GM21390 (cell line): ENCODE data around the gene SERPINI1.
"Not testable (repeated sequence)": the region's sequence is repeated elsewhere in the genome, so short reads cannot be mapped to it uniquely, and the experiment has no call there.

Experiments used
- ATAC-seq: cut with Tn5 transposase; IDR thresholded peaks from one replicate; pipeline ENCODE4 v1.9.1; 2021; ENCODE audit not compliant: unreplicated experiment

SERPINI1 gene

DNA sequence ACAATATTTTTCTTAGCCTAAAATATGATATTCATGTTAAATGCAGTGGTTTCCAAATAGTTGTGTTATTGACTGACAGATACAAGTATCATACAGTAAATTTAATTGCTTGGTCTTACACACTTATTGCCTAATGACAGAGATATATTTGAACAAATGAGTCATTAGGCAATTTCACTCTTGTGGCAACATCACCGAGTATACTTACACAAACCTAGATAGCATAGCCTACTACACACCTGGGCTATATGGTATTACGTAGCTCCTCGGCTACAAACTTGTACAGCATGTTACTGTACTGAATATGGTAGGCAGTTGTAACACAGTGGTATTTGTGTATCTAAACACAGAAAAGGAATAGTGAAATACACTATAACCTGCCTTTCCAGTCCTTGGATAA is 50.3 kb downstream of the SERPINI1 start:
- no peak for ATAC-seq

DNA sequence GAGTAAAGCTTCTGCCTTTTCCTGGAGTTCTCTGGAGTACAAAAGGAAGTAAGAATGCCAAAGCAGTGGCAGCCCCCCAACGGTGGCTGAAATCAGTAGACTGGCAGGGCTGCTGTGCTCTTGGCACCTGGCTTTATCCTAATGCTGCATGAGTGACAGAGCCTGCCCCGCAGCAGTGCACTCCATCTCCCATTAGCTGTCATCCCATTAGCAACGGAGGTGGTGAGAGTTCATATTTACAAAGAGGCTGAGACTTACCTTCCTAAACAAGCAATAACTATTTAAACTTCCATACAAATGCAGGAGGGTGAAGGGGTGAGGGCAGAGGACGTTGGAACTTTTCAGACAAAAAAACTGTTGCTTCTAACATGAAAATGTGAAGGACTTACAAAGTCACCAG is 51.9 kb downstream of the SERPINI1 start:
- ATAC-seq = no peak

DNA sequence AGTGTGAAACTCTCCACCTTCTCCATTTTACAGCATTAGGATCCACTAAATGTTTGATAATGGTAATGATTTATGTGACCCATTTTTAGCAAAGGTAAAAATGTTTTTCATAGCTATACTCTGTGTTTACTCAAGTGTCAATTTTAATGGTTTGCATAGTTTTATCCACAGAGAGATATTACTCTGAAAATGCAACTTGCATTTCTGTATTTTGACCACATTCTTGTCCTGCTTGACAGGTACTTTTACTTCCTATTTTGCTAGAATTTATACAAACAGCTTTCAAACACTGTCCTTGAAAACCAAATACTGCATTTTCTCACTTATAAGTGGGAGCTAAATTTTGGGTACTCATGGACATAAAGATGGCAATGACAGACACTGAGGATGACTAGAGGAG is 62.9 kb downstream of the SERPINI1 start:
- peak; percentile 93 for ATAC-seq

- no peak for ATAC-seq
Measured at GRCh38 chr3:167808910-167809309, 73.4 kb downstream of the SERPINI1 start.

DNA sequence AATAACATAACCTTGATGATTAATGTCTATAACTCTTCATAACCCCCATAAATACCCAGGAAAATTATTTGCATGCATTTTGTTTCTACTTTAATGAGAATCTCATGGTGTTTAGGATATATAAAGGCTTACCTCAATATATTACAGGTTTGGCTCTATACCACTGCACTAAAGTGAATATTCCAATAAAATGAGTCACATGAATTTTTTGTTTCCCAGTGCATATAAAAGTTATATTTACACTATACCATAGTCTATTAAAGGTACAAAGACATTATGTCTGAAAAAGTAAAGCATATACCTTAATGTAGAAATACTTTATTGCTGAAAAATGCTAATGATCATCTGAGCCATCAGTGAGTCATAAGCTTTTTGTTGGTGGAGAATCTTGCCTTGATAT is 74.7 kb downstream of the SERPINI1 start:
- no peak for ATAC-seq

DNA sequence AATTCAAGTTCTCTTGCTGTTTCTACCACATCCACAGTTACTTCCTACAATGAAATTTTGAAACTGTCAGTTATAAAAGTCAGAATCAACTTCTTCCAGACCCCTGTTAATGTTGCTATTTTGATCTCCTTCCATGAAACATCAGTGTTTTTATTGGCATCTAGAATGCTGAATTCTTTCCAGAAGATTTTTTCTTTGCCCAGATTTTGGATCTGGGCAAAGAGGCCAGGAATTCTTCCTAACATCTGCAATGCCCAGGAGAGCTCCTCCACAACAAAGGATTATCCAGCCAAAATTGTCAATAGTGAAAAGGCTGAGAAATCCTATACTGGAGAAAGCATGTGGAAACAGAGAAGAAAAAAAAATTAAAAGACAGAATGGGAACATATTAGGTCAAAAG is 75.5 kb downstream of the SERPINI1 start:
- ATAC-seq = no peak

GRCh38 chr3:167813169-167814123 is 77.9 kb downstream of the SERPINI1 start:
- ATAC-seq = no peak

DNA sequence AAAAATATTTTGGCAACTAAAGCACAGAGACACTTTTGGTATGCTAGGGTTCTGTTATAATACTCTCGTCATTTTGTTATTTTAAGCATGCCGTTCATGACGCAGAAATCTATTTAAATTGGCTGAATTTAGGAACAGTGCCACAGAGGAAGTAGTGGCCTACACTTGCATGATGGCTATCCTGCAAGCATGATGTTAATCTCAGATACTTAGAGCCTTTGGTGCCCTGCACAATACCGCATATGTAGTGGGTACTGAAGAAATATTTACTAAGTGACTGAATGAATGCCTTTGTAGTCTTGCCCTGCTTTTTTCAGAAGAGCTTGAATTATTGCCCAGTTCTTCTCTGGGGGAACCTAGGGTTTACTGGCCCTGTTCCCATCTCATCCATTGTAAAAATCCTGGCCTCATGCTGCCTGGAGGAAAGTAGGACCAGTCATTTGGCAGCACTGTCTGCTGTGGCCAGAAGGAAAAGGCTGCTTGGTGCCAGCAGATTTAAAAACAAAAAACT is 79.0 kb downstream of the SERPINI1 start:
- no peak for ATAC-seq

GRCh38 chr3:167816953-167817352 is 81.4 kb downstream of the SERPINI1 start:
- no peak for ATAC-seq

DNA sequence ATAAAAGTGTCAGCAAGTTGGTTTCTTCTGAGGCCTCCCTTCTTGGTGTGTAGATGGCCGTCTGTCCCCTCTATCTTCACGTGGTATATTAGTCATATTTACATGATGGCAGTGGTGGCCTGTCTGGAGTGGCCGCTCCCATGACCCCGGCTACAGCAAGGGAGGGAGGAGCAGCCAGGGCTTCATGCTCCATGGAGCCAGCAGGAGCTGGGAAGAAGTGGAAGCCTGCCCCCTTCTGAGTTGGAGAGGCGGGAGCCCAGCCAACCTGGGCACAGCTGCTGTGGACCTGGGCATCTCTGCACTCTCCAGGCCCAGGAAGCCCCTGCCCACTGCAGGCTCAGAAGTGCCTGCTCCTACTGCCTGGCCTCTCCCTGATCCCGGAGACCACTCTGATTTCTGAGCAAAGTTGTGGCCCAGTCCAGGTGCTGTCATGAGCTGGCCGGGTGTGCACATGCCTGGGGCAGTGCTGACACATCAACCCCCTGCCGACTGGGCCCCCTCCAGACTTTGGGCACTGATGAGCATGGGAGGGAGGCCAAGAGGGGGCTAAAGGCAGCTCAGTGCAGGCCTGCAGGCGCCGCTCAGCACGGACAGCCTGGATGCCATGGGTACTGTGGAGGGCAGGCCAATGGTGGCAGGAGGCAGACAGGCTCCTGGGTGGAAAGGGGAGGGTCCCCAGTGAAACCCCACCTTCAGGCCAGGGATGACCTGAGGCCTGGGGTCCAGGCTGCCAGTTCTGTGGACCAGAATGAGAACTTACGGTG is 84.8 kb downstream of the SERPINI1 start:
- no peak for ATAC-seq

- ATAC-seq = no peak
Measured at GRCh38 chr3:167821248-167821805, 85.8 kb downstream of the SERPINI1 start.

DNA sequence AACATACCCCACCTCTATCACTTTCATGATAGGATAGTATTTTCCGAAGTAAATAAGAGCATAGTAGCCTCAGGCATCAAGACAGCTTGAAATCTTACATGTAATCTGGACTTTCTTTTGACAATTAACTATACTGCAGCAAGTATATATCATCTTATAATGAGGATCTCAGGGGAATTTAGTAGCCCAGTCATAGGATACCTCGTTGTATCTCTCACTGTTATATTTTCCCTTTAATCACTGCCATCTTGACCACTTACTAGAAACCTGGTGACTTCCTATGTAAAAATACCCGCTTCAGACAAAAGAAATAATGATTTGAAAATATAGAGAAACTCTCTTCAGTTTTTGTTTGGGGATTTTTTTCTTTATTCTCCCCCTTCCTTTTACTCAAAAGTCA is 88.2 kb downstream of the SERPINI1 start:
- no peak for ATAC-seq

DNA sequence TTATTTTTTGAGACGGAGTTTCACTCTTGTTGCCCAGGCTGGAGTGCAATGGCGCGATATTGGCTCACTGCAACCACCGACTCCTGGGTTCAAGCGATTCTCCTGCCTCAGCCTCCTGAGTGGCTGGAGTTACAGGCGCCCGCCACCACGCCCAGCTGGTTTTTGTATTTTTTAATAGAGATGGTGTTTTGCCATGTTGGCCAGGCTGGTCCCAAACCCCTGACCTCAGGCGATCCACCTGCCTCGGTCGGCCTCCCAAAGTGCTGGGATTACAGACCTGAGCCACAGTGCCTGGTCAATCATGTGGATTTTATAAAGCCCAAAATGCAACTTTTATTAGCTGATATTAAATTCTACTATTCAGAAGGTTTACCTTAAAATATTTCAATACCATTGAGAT is 92.1 kb downstream of the SERPINI1 start:
- not testable (repeated sequence) for ATAC-seq

DNA sequence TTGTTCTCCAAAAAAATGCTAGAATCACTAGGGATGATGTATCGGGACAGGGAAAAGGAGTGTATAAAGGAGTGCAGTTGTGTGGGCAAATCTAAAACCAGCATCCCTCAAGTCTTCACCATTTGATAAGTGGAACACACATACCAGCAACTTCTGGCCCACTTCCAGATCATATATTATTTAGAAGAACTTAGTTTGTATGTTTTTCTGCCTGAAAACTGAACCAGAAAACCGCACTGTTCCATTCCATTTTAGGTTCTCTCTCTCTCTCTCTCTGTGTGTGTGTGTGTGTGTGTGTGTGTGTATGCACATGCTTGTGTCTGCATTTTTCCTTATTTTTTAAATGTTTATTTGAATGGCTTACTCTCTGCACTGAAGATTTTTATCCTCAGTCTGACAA is 93.5 kb downstream of the SERPINI1 start:
- ATAC-seq = no peak

GRCh38 chr3:167830007-167830406 is 94.5 kb downstream of the SERPINI1 start:
- ATAC-seq = peak; percentile 77

DNA sequence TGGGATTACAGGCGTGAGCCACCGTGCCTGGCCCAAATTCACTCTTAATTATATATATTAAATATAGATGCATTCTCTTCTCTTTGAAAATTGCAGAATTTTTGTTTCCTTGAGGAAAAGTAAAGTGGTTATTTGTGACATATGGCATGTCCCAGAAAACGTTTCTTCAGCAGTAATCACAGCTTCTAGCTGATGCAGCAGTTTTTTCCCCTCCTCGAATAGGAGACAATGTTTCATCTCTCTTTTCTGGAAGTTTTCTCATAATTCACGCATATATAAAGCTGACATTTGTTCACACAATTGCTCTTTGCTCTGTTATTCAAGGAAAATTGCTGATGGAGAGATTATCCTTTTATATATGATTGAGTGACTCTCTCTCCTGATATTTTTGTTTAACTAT is 99.8 kb downstream of the SERPINI1 start:
- no peak for ATAC-seq

- no peak for ATAC-seq
Measured at GRCh38 chr3:167835953-167836352, 100.4 kb downstream of the SERPINI1 start.

DNA sequence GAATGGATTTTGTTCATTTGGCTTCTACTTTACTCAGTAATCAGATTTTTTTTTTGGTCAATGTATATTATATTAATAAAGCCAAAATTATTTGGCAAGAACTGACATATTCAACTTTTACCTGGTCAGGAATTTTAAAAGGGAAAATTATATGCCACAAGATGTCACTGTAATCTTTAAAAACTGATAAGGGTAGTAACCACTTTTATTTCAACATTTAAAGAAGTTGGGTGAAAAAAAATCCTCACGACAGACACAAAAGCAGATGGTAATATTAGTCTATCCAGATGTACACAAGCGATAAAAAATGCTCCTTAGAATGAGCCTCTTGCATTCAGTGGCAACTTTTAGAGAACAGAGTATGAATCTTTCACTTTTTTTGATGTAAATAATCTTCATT is 101.9 kb downstream of the SERPINI1 start:
- ATAC-seq = no peak

DNA sequence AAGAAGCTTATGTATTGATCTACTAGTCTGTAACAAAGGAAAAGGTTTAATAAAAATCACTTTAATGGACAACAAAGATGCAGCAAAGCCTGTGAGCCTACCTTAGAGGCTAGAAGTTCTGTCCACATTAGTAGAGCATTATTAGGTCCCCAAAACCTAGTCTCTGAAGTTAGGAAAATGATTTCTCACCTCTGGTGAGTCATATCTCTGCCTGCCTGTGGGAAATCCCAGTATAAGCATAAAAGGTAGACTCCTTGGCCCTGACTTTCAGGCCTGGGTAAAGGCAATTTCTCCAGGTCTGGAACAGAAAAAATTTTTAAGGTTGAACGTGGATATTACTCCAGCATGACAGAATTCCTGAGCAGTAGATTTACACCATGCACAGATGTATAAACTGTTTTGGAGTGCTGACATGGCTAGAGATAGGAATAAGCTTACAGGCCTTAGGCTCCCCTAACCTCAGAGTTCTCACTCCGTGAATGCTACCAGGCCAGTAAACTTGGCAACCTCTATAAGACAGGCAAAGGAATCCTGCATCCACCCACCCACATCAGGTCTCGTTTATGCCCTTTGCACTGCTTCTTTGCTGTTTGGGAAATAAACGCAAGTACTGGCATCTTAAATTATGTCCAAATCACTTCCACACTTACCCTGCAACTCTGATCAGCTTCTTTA is 104.1 kb downstream of the SERPINI1 start:
- ATAC-seq = peak; percentile 53

DNA sequence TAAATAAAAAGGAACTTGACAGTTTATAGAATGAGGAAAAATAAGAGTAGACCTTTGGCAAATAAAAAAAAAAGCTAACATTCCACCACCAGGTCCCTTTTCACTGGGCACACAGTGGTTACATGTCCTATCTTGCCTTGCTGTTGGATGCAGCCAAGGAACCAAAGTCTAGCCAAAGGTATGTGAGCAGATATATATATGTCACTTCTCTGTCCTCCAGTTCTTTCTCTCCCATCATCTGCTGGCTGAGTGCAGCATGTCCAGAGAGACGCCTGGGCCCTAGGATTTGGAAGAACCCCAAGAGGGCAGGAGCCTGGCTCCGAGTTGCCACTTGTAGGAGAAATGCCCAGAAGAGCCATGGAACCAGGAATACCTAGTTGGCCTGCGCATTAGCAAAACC is 104.7 kb downstream of the SERPINI1 start:
- no peak for ATAC-seq

DNA sequence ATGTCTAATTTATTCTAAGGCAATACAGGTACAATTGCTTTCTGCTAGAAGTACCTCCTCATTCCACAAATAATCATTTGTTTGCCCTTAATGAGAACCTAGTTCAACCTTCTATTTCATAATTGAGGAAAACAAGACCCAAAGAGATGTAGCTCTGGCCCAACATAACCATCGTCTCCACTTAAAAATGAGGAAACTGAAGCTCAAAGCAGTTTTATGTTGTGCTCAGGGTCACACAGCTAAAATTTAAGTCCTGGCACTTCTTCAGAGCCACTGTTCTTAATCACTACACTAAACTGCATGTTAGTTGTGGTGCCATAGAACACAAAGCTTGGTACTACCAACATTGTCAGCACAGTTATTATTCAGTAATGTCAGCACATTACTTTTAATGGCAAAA is 108.0 kb downstream of the SERPINI1 start:
- no peak for ATAC-seq
